Activated B cell treated with CpG ODN at 0.5 μM for 24 hours (primary cell): ENCODE data around the gene ATXN2. TPM values are rescaled to one million over a fixed set of nuclear protein-coding genes. Genes with fewer than 3 reads are reported as not detected.

Experiments
- ATAC-seq: fragments of 200-7000 bp; cut with Tn5 transposase; one replicate; pipeline ENCODE4 v1.10.0; 2021; ENCODE audit warnings: low read depth, mild to moderate bottlenecking, moderate library complexity
- CTCF ChIA-PET: fragments of 350-600 bp; sonication (Branson Sonifier 250); formaldehyde crosslinking; loops from one replicate; lab custom pipeline; 2021; ENCODE audit warnings: antibody characterized with exemption; lab: Charles Lee
- POLR2A ChIA-PET: fragments of 350-600 bp; sonication (Branson Sonifier 250); formaldehyde crosslinking; loops from one replicate; lab custom pipeline; 2021; ENCODE audit warnings: antibody characterized with exemption; lab: Charles Lee
- DNase-seq: peaks from one replicate; pipeline ENCODE4 v3.0.0; 2022
- H3K27ac Mint-ChIP-seq: one replicate; pipeline ENCODE4 v1.8.0; 2020; ENCODE audit warnings: mixed read lengths
- H3K27me3 Mint-ChIP-seq: one replicate; pipeline ENCODE4 v1.8.0; 2021; ENCODE audit warnings: mixed read lengths
- H3K36me3 Mint-ChIP-seq: one replicate; pipeline ENCODE4 v1.8.0; 2021; ENCODE audit warnings: low read depth, mixed read lengths
- H3K4me1 Mint-ChIP-seq: one replicate; pipeline ENCODE4 v1.8.0; 2021; ENCODE audit warnings: mixed read lengths
- H3K4me3 Mint-ChIP-seq: one replicate; pipeline ENCODE4 v1.8.0; 2020; ENCODE audit warnings: mild to moderate bottlenecking, mixed read lengths
- H3K9me3 Mint-ChIP-seq: one replicate; pipeline ENCODE4 v1.8.0; 2020; ENCODE audit warnings: mixed read lengths
- CTCF ChIP-seq: fragments of 200-600 bp; IDR thresholded peaks from one replicate; pipeline ENCODE4 v1.8.0; 2022; ENCODE audit warnings: antibody characterized with exemption, mild to moderate bottlenecking
- intact Hi-C: fragments of 100-400 bp; cut with micrococcal nuclease; formaldehyde crosslinking; loops from one replicate; pipeline ENCODE4 v1.15.1; 2024
- total RNA-seq: library from RNA; stranded (reverse); gene quantifications from 2 replicates; pipeline ENCODE4 v1.2.3, GENCODE V29; 2022

The ATXN2 gene
- total RNA-seq, 1 donor from 2014 or later, result 46.2 TPM

GRCh38 chr12:111457071-111457470 is 142.0 kb downstream of the ATXN2 start:
- H3K36me3 Mint-ChIP-seq, result peaks cover 43% of the 10 kb centered on the region
- H3K27me3 Mint-ChIP-seq, result no peaks in the 10 kb centered on the region
- intact Hi-C loops, result no loop called here
- no peak for TF ChIP-seq CTCF
- H3K9me3 Mint-ChIP-seq, result no peaks in the 10 kb centered on the region
- POLR2A ChIA-PET, result no interaction called here
- peak overlapping the region; percentile 56 for H3K27ac Mint-ChIP-seq
- no peak for ATAC-seq
- H3K4me3 Mint-ChIP-seq, result no peak overlapping the region
- CTCF ChIA-PET, result interaction anchor here (1.5 to 12.1 kb wide), 2 partner anchors 58 to 72 kb away, joined by 3 to 522 read pairs; partner anchors contain the start of gene SH2B3
- no peak for DNase-seq
- no peaks in the 10 kb centered on the region for H3K4me1 Mint-ChIP-seq

- POLR2A ChIA-PET, result no interaction called here
- peaks cover 53% of the 10 kb centered on the region for H3K36me3 Mint-ChIP-seq
- TF ChIP-seq CTCF, result no peak
- no peaks in the 10 kb centered on the region for H3K9me3 Mint-ChIP-seq
- ATAC-seq (no peak), DNase-seq (no peak)
- no peak overlapping the region for H3K4me3 Mint-ChIP-seq
- intact Hi-C loops, result no loop called here
- peaks cover 5% of the 10 kb centered on the region for H3K4me1 Mint-ChIP-seq
- peak overlapping the region; percentile 14 for H3K27ac Mint-ChIP-seq
- no peaks in the 10 kb centered on the region for H3K27me3 Mint-ChIP-seq
- CTCF ChIA-PET, result interaction anchor here (1.5 to 12.1 kb wide), 2 partner anchors 57 to 74 kb away, joined by 3 to 522 read pairs; partner anchors contain the start of gene SH2B3
Measured at GRCh38 chr12:111455448-111456320, 143.4 kb downstream of the ATXN2 start.

DNA sequence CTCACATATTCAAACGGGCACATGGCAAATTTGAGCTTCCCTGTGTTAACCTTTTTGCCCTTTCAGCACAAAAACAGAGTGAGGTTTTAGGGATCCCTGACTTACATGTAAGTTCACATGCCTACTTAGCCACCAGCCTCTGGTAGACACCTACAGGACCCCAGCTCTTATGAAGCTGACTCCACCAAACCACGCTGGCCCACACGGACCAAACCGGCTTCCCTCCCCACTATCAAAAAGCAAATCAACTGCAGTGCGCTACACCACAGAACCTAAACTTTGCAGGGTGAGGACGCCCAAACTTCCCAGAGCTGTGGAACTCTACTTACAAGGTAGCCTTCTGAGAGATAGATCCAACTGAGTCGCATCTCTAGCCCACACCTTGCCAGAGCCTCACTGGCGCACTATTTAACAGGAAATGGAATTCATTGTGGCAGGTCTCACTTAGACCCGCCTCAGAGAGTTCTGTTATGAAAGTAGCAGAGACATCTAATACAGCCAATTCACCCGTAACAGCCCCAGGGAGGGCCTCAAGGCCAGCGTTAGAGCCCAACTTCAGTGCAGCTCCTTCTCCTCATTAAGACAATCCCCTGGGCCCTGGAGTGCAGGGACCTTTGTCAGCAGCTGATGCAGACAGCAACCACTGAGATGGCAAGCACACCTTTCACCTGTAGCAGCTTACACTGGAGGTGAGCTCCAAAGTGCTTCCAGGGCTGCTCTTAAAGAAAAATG is 144.2 kb downstream of the ATXN2 start:
- DNase-seq (no peak), ATAC-seq (no peak)
- ChIA-PET POLR2A (interaction anchor here (1.8 kb wide), 1 partner anchor 51 kb away, joined by 4 read pairs; no protein-coding TSS in a partner anchor), CTCF (interaction anchor here (1.2 to 12.1 kb wide), 2 partner anchors 42 to 56 kb away, joined by 3 to 522 read pairs; partner anchors contain the start of gene SH2B3)
- H3K9me3 Mint-ChIP-seq, result no peaks in the 10 kb centered on the region
- H3K27me3 Mint-ChIP-seq, result no peaks in the 10 kb centered on the region
- intact Hi-C loops, result no loop called here
- H3K4me3 Mint-ChIP-seq, result no peak overlapping the region
- H3K27ac Mint-ChIP-seq, result no peak overlapping the region
- H3K36me3 Mint-ChIP-seq, result peaks cover 59% of the 10 kb centered on the region
- TF ChIP-seq CTCF, result no peak
- H3K4me1 Mint-ChIP-seq, result peaks cover 5% of the 10 kb centered on the region

GRCh38 chr12:111454311-111454710 is 144.8 kb downstream of the ATXN2 start:
- Mint-ChIP-seq H3K27ac (no peak overlapping the region), H3K4me3 (no peak overlapping the region), H3K36me3 (peaks cover 65% of the 10 kb centered on the region), H3K9me3 (no peaks in the 10 kb centered on the region), H3K27me3 (no peaks in the 10 kb centered on the region), H3K4me1 (peaks cover 6% of the 10 kb centered on the region)
- intact Hi-C loops, result no loop called here
- ChIA-PET POLR2A (interaction anchor here (1.8 kb wide), 1 partner anchor 50 kb away, joined by 4 read pairs; no protein-coding TSS in a partner anchor), CTCF (interaction anchor here (1.2 to 12.1 kb wide), 3 partner anchors 10 to 55 kb away, joined by 3 to 522 read pairs (median 3); partner anchors contain the start of gene SH2B3)
- ATAC-seq (no peak), DNase-seq (no peak)
- TF ChIP-seq CTCF, result no peak
